Adrenal gland (tissue), 5 donors: ENCODE measurements around the gene CORO1C.

Source experiments
- CTCF ChIP-seq, 6 experiments: fragments of 450-650 bp in 4 of 6; fragments of 200-600 bp in 2 of 6; sonication (generic) in 1 of 6; IDR thresholded peaks; 1 replicate in 5 of 6; 2 replicates in 1 of 6; pipeline versions ENCODE4 v1.5.1 to v1.8.0; 2016 to 2021; ENCODE audit warnings: antibody characterized with exemption in 6 of 6, mild to moderate bottlenecking in 2 of 6, moderate library complexity in 1 of 6
- POLR2A ChIP-seq, 2 donors: fragments of 450-650 bp; IDR thresholded peaks; one replicate each; pipeline ENCODE4 v1.6.1; 2017; ENCODE audit warnings: antibody characterized with exemption in 2 of 2, mild to moderate bottlenecking in 2 of 2, moderate library complexity in 1 of 2
- donor health status: DM: no; HTN: no; CAD: no.

- TF ChIP-seq POLR2A (IDR thresholded peaks at IDR 0.05) (no peak), CTCF (IDR thresholded peaks at IDR 0.05) (no peak)
These were observed 18.5 kb downstream of the CORO1C start for GRCh38 chr12:108712925-108713203.
